ENCODE results near the gene NPLOC4. TPM values are rescaled to one million over a fixed set of nuclear protein-coding genes. Genes with fewer than 3 reads are reported as not detected.
A peak's percentile ranks its signal among the peaks of the same experiment; 100 is the strongest.

The NPLOC4 gene
- polyA plus RNA-seq, 1 of the 3 experiments (the other 2 are of a cell fraction): 88.6 TPM

DNA sequence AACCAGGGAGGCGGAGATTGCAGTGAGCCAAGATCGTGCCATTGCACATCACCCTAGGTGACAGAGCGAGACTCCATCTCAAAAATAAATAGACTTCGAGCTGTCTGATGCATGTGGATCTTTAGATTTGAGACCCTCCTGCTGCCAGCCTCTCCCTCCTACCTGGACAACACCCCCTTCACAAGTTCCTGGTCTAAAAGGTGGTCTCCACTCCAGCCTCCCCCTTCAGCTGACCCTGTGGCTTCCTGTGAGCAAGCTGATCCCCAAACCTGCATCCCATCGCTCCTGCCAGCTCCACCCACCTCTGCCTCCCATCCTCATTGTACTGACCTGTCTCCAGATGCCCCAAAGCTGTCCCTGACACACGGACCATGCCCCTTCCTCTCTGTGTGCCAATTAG is 57.6 kb downstream of the NPLOC4 start (continued):
- no peak for TF ChIP-seq POLR2AphosphoS5 (IDR thresholded peaks at IDR 0.05; ENCODE audit: low read depth, low read length)
- TF ChIP-seq, protein P1, sequence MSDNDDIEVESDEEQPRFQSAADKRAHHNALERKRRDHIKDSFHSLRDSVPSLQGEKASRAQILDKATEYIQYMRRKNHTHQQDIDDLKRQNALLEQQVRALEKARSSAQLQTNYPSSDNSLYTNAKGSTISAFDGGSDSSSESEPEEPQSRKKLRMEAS (IDR thresholded peaks at IDR 0.05; ENCODE audit: low read depth): no peak
- TF ChIP-seq, protein P2, sequence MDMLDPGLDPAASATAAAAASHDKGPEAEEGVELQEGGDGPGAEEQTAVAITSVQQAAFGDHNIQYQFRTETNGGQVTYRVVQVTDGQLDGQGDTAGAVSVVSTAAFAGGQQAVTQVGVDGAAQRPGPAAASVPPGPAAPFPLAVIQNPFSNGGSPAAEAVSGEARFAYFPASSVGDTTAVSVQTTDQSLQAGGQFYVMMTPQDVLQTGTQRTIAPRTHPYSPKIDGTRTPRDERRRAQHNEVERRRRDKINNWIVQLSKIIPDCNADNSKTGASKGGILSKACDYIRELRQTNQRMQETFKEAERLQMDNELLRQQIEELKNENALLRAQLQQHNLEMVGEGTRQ (IDR thresholded peaks at IDR 0.05; ENCODE audit: borderline replicate concordance, low read depth, low read length): no peak

DNA sequence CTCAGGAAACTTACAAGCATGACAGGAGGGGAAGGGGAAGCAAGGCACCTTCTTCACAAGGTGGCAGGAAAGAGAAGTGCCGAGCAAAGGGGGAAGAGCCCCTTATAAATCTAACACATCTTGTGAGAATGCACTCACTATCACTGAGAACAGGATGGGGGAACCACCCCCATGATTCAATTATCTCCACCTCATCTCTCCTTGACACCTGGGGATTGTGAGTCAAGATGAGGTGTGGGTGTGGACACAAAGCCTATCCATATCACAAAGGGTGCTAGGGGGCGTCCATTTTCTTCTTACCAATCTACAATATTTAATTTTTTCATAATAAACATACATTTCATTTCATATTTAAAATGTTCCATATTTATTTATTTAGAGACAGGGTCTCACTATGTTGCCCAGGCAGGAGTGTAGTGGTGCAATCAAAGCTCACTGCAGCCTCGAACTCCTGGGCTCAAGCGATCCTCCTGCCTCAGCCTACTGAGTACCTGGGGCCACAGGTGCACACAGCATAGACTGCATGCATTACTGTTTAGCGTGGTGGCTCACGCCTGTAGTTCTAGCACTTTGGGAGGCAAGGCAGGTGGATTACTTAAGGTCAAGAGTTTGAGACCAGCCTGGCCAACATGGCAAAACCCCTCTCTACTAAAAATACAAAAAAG is 58.2 kb downstream of the NPLOC4 start:
- Histone ChIP-seq H4K20me1 (ENCODE audit: insufficient read depth) (peaks cover 16% of the 10 kb centered on the region), H3K4me2 (peak overlapping the region; percentile 65; the same call in 1 of the 2 replicates), H3K4me1 (ENCODE audit: control insufficient read depth in 1 of 2, insufficient read depth in 2 of 2, low read depth in 1 of 2, low read length in 1 of 2) (peaks cover 17 to 55% of the 10 kb centered on the region in 2 experiments), H3K79me2 (ENCODE audit: insufficient read depth) (peaks cover 72% of the 10 kb centered on the region), H2AFZ (ENCODE audit: low read depth) (no peak overlapping the region), H3K9ac (no peak overlapping the region), H3K27me3 (ENCODE audit: insufficient read depth) (no peaks in the 10 kb centered on the region), H3K27ac (ENCODE audit: low read depth in 2 of 2, low read length in 1 of 2) (peak overlapping the region in 1 of 2 experiments; percentile 67; a peak in 2 of 4 replicates), H3K4me3 (ENCODE audit: low read depth in 2 of 2, low read length in 1 of 2) (no peak overlapping the region), H3F3A (replicated peaks; ENCODE audit: insufficient read depth) (peaks cover 30% of the 10 kb centered on the region), H3K9me2 (no peaks in the 10 kb centered on the region), H3K9me3 (no peaks in the 10 kb centered on the region), H3K36me3 (replicated peaks in 1 of 2; ENCODE audit: control insufficient read depth in 1 of 2, insufficient read depth in 2 of 2, low read length in 1 of 2) (peaks cover 30 to 59% of the 10 kb centered on the region in 2 experiments)
- TF ChIP-seq, protein P3, sequence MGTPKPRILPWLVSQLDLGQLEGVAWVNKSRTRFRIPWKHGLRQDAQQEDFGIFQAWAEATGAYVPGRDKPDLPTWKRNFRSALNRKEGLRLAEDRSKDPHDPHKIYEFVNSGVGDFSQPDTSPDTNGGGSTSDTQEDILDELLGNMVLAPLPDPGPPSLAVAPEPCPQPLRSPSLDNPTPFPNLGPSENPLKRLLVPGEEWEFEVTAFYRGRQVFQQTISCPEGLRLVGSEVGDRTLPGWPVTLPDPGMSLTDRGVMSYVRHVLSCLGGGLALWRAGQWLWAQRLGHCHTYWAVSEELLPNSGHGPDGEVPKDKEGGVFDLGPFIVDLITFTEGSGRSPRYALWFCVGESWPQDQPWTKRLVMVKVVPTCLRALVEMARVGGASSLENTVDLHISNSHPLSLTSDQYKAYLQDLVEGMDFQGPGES (IDR thresholded peaks at IDR 0.05; ENCODE audit: low read depth, low read length): no peak
- TF ChIP-seq, protein P4, sequence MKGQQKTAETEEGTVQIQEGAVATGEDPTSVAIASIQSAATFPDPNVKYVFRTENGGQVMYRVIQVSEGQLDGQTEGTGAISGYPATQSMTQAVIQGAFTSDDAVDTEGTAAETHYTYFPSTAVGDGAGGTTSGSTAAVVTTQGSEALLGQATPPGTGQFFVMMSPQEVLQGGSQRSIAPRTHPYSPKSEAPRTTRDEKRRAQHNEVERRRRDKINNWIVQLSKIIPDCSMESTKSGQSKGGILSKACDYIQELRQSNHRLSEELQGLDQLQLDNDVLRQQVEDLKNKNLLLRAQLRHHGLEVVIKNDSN (IDR thresholded peaks at IDR 0.05; ENCODE audit: borderline replicate concordance, low read depth): no peak
- TF ChIP-seq, protein P5, sequence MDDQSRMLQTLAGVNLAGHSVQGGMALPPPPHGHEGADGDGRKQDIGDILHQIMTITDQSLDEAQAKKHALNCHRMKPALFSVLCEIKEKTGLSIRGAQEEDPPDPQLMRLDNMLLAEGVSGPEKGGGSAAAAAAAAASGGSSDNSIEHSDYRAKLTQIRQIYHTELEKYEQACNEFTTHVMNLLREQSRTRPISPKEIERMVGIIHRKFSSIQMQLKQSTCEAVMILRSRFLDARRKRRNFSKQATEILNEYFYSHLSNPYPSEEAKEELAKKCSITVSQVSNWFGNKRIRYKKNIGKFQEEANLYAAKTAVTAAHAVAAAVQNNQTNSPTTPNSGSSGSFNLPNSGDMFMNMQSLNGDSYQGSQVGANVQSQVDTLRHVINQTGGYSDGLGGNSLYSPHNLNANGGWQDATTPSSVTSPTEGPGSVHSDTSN (IDR thresholded peaks at IDR 0.05): no peak
- TF ChIP-seq RFX5 (IDR thresholded peaks at IDR 0.05; ENCODE audit: low read length) (no peak), NFIC (IDR thresholded peaks at IDR 0.05; ENCODE audit: borderline replicate concordance) (no peak), SIN3A (IDR thresholded peaks at IDR 0.05; ENCODE audit: borderline replicate concordance, low read depth, low read length) (no peak), FOXJ3 (CRISPR knock-in tag; IDR thresholded peaks at IDR 0.05) (no peak)
- ChIA-PET CTCF (interaction anchor here (1.1 to 3.0 kb wide), 4 partner anchors 11 to 286 kb away, joined by 4 to 19 read pairs (median 6); no protein-coding TSS in a partner anchor), POLR2A (no interaction called here)
- DNase-seq: no peak
- WGBS (ENCODE audit: low lambda C conversion rate): 96% methylated on average over 6 of the region's 6 CpGs

Measured in SK-N-SH (cell line).